AG04450 (cell line): ENCODE measurements around the gene RBBP4. TPM values are rescaled to one million over a fixed set of nuclear protein-coding genes. Genes with fewer than 3 reads are reported as not detected.

ENCODE experiments used
- CTCF ChIA-PET: fragments of 300-600, 350-600 bp; formaldehyde crosslinking; extraction: SDS; loops from one replicate; lab custom pipeline; 2022; ENCODE audit warnings: antibody characterized with exemption, inconsistent platforms; lab: Charles Lee
- POLR2A ChIA-PET: fragments of 350-600 bp; formaldehyde crosslinking; extraction: SDS; loops from one replicate; lab custom pipeline; 2021; ENCODE audit warnings: antibody characterized with exemption, inconsistent platforms; lab: Yijun Ruan, JAX
- DNase-seq: peaks from one replicate; pipeline ENCODE4 v3.0.0-alpha.2; 2011; ENCODE audit warnings: low read depth, low spot score
- H3K27ac ChIP-seq: one replicate; pipeline ENCODE4 v1.5.1; 2012; ENCODE audit warnings: low read depth, low read length, control low read depth
- H3K27me3 ChIP-seq: one replicate; pipeline ENCODE4 v1.6.0; 2012; ENCODE audit warnings: low read length; ENCODE audit not compliant: control insufficient read depth, insufficient read depth
- H3K4me3 ChIP-seq: 2 replicates; pipeline ENCODE4 v1.5.1; 2011; ENCODE audit warnings: mild to moderate bottlenecking, low read depth, low read length, control low read depth
- H3K9me3 ChIP-seq: 2 replicates; pipeline ENCODE4 v1.5.1; 2012; ENCODE audit warnings: low read length; ENCODE audit not compliant: control insufficient read depth, insufficient read depth
- CTCF ChIP-seq: IDR thresholded peaks from 2 replicates; pipeline ENCODE4 v1.5.1; 2011; ENCODE audit warnings: low read depth, low read length, control low read depth, inconsistent platforms
- polyA plus RNA-seq: library from polyadenylated mRNA; depleted of rRNA; stranded (reverse); fragments of >200 nt; gene quantifications from 2 replicates; pipeline ENCODE4 v1.2.3, GENCODE V29; 2011

Gene RBBP4
- polyA plus RNA-seq, 1 experiment, result 154 TPM

GRCh38 chr1:32714277-32714676 lies 63.3 kb downstream of the RBBP4 start:
- Histone ChIP-seq H3K4me3 (no peak overlapping the region), H3K27ac (no peak overlapping the region), H3K9me3 (no peaks in the 10 kb centered on the region; the same call in 1 of the 2 replicates), H3K27me3 (no peaks in the 10 kb centered on the region)
- CTCF ChIA-PET, result interaction anchor here (4.7 kb wide), 1 partner anchor 59 kb away, joined by 133 read pairs; no protein-coding TSS in a partner anchor
- no peak for DNase-seq
- POLR2A ChIA-PET, result no interaction called here
- TF ChIP-seq CTCF, result no peak

GRCh38 chr1:32715901-32716311 lies 64.9 kb downstream of the RBBP4 start:
- ChIA-PET POLR2A (no interaction called here), CTCF (no interaction called here)
- Histone ChIP-seq H3K9me3 (no peaks in the 10 kb centered on the region; the same call in 1 of the 2 replicates), H3K27me3 (no peaks in the 10 kb centered on the region), H3K4me3 (no peak overlapping the region), H3K27ac (no peak overlapping the region)
- no peak for DNase-seq
- TF ChIP-seq CTCF, result no peak

GRCh38 chr1:32716312-32717148 lies 65.5 kb downstream of the RBBP4 start:
- H3K4me3 ChIP-seq, result no peak overlapping the region
- DNase-seq, result no peak
- TF ChIP-seq CTCF, result no peak
- no peaks in the 10 kb centered on the region for H3K27me3 ChIP-seq
- POLR2A ChIA-PET, result interaction anchor here (0.5 kb wide), 1 partner anchor 240 kb away, joined by 3 read pairs; no protein-coding TSS in a partner anchor
- CTCF ChIA-PET, result no interaction called here
- no peak overlapping the region for H3K27ac ChIP-seq
- H3K9me3 ChIP-seq, result no peaks in the 10 kb centered on the region; the same call in 1 of the 2 replicates

- CTCF ChIA-PET, result no interaction called here
- DNase-seq, result no peak
- Histone ChIP-seq H3K4me3 (no peak overlapping the region), H3K9me3 (no peaks in the 10 kb centered on the region; the same call in 1 of the 2 replicates), H3K27me3 (no peaks in the 10 kb centered on the region), H3K27ac (no peak overlapping the region)
- TF ChIP-seq CTCF, result no peak
- POLR2A ChIA-PET, result no interaction called here
Measured at GRCh38 chr1:32717503-32717902, 66.5 kb downstream of the RBBP4 start.

GRCh38 chr1:32718036-32718435 lies 67.0 kb downstream of the RBBP4 start:
- Histone ChIP-seq H3K4me3 (no peak overlapping the region), H3K27me3 (no peaks in the 10 kb centered on the region), H3K9me3 (no peaks in the 10 kb centered on the region), H3K27ac (no peak overlapping the region)
- DNase-seq, result no peak
- CTCF ChIA-PET, result no interaction called here
- POLR2A ChIA-PET, result no interaction called here
- no peak for TF ChIP-seq CTCF
